ENCODE results near the gene RPS21.
A peak's percentile ranks its signal among the peaks of the same experiment; 100 is the strongest.

The RPS21 gene

GRCh38 chr20:62378215-62378614 lies 8.7 kb upstream of the RPS21 start:
- DNase-seq (ENCODE audit: low read depth) = no peak

- DNase-seq (ENCODE audit: low read depth) = peak; percentile 95
Measured at GRCh38 chr20:62381202-62381797, 5.6 kb upstream of the RPS21 start.

- DNase-seq (ENCODE audit: low read depth) = no peak
Measured at GRCh38 chr20:62381842-62382241, 5.1 kb upstream of the RPS21 start.

- peak; percentile 84 for DNase-seq (ENCODE audit: low read depth)
Measured at GRCh38 chr20:62382306-62383198, 4.4 kb upstream of the RPS21 start.

GRCh38 chr20:62387219-62387913 lies 463 bp downstream of the RPS21 start:
- DNase-seq (ENCODE audit: low read depth) = no peak

- DNase-seq (ENCODE audit: low read depth) = peak; percentile 48
Measured at GRCh38 chr20:62387933-62388635, 1.2 kb downstream of the RPS21 start.

GRCh38 chr20:62388839-62389600 lies 2.1 kb downstream of the RPS21 start:
- DNase-seq (ENCODE audit: low read depth) = no peak

- DNase-seq (ENCODE audit: low read depth) = no peak
Measured at GRCh38 chr20:62389601-62390087, 2.7 kb downstream of the RPS21 start.

GRCh38 chr20:62390317-62391164 lies 3.6 kb downstream of the RPS21 start:
- no peak for DNase-seq (ENCODE audit: low read depth)

GRCh38 chr20:62391165-62392076 lies 4.5 kb downstream of the RPS21 start:
- no peak for DNase-seq (ENCODE audit: low read depth)

GRCh38 chr20:62392077-62392418 lies 5.1 kb downstream of the RPS21 start:
- no peak for DNase-seq (ENCODE audit: low read depth)

GRCh38 chr20:62392621-62393334 lies 5.9 kb downstream of the RPS21 start:
- DNase-seq (ENCODE audit: low read depth) = no peak

- no peak for DNase-seq (ENCODE audit: low read depth)
Measured at GRCh38 chr20:62393335-62393665, 6.4 kb downstream of the RPS21 start.

- DNase-seq (ENCODE audit: low read depth) = no peak
Measured at GRCh38 chr20:62393830-62394229, 6.9 kb downstream of the RPS21 start.

- no peak for DNase-seq (ENCODE audit: low read depth)
Measured at GRCh38 chr20:62394248-62395245, 7.6 kb downstream of the RPS21 start.

- no peak for DNase-seq (ENCODE audit: low read depth)
Measured at GRCh38 chr20:62395311-62396242, 8.7 kb downstream of the RPS21 start.
